SK-N-SH (cell line): ENCODE data around the gene PLEKHA4. TPM values are rescaled to one million over a fixed set of nuclear protein-coding genes. Genes with fewer than 3 reads are reported as not detected.

Experiments used
- CTCF ChIA-PET: fragments of 300-600, 350-600 bp; formaldehyde crosslinking; extraction: SDS; loops from one replicate; lab custom pipeline; 2021; lab: Yijun Ruan, JAX
- POLR2A ChIA-PET: fragments of 350-600 bp; sonication (Branson Sonifier 250); formaldehyde crosslinking; extraction: SDS; loops from one replicate; lab custom pipeline; 2020; ENCODE audit warnings: antibody characterized with exemption, inconsistent platforms; lab: Yijun Ruan, JAX
- DNase-seq: peaks from one replicate; pipeline ENCODE4 v3.0.0; 2012
- H2AFZ ChIP-seq: fragments of 200-600 bp; sonication (generic); 2 replicates; pipeline ENCODE4 v1.8.1; 2016; ENCODE audit warnings: antibody characterized with exemption, mild to moderate bottlenecking, low read depth
- H3F3A ChIP-seq: fragments of 200-600 bp; sonication (generic); replicated peaks from 2 replicates; pipeline ENCODE3; 2016; ENCODE audit warnings: antibody characterized with exemption, mild to moderate bottlenecking; ENCODE audit not compliant: insufficient read depth
- H3K27ac ChIP-seq, 2 experiments: fragments of 200-500 bp in 1 of 2; fragments of 200-600 bp in 1 of 2; sonication (Bioruptor generic) in 1 of 2; sonication (generic), shearing (Covaris generic) in 1 of 2; 2 replicates each; pipeline versions ENCODE4 v1.5.1 to v1.6.1; 2014 to 2016; ENCODE audit warnings: low read depth in 2 of 2, inconsistent platforms in 1 of 2, low read length in 1 of 2, mild to moderate bottlenecking in 1 of 2, mixed read lengths in 1 of 2
- H3K27me3 ChIP-seq: fragments of 200-600 bp; sonication (generic), shearing (Covaris generic); 2 replicates; pipeline ENCODE4 v1.6.1; 2016; ENCODE audit warnings: mixed run types; ENCODE audit not compliant: insufficient read depth
- H3K36me3 ChIP-seq, 2 experiments: fragments of 200-500 bp in 1 of 2; fragments of 200-600 bp in 1 of 2; sonication (Bioruptor generic) in 1 of 2; sonication (generic) in 1 of 2; replicated peaks in 1 of 2; 2 replicates each; pipeline versions ENCODE3 to v1.5.1; 2014 to 2016; ENCODE audit warnings: low read length in 1 of 2, mild to moderate bottlenecking in 1 of 2; ENCODE audit not compliant: insufficient read depth in 2 of 2, control insufficient read depth in 1 of 2
- H3K4me1 ChIP-seq, 2 experiments: fragments of 200-500 bp in 1 of 2; fragments of 200-600 bp in 1 of 2; sonication (Bioruptor generic) in 1 of 2; sonication (generic), shearing (Covaris generic) in 1 of 2; 2 replicates each; pipeline versions ENCODE4 v1.5.1 to v1.6.1; 2014 to 2016; ENCODE audit warnings: low read depth in 1 of 2, low read length in 1 of 2, mixed run types in 1 of 2; ENCODE audit not compliant: insufficient read depth in 2 of 2, control insufficient read depth in 1 of 2
- H3K4me2 ChIP-seq: fragments of 200-600 bp; sonication (generic), shearing (Covaris generic); 2 replicates; pipeline ENCODE4 v1.6.1; 2017; ENCODE audit warnings: mixed run types
- H3K4me3 ChIP-seq, 2 experiments: fragments of 200-500 bp in 1 of 2; fragments of 200-600 bp in 1 of 2; sonication (Bioruptor generic) in 1 of 2; sonication (generic), shearing (Covaris generic) in 1 of 2; 2 replicates each; pipeline versions ENCODE4 v1.5.1 to v1.8.1; 2014 to 2016; ENCODE audit warnings: low read depth in 2 of 2, inconsistent platforms in 1 of 2, low read length in 1 of 2, mild to moderate bottlenecking in 1 of 2, mixed read lengths in 1 of 2, moderate library complexity in 1 of 2
- H3K79me2 ChIP-seq: fragments of 200-600 bp; sonication (generic); 2 replicates; pipeline ENCODE4 v1.8.1; 2017; ENCODE audit warnings: mild to moderate bottlenecking; ENCODE audit not compliant: insufficient read depth
- H3K9ac ChIP-seq: fragments of 200-600 bp; sonication (generic); 2 replicates; pipeline ENCODE4 v1.6.1; 2017; ENCODE audit warnings: mixed run types
- H3K9me2 ChIP-seq: fragments of 200-600 bp; sonication (generic); 2 replicates; pipeline ENCODE4 v1.6.1; 2017; ENCODE audit warnings: mixed run types
- H3K9me3 ChIP-seq: fragments of 200-600 bp; sonication (generic); 2 replicates; pipeline ENCODE4 v1.6.1; 2017; ENCODE audit warnings: mixed run types, mild to moderate bottlenecking, moderate library complexity
- H4K20me1 ChIP-seq: fragments of 200-600 bp; sonication (generic); 2 replicates; pipeline ENCODE4 v1.6.1; 2017; ENCODE audit warnings: mild to moderate bottlenecking, mixed run types; ENCODE audit not compliant: insufficient read depth
- ELF1 ChIP-seq: IDR thresholded peaks from 2 replicates; pipeline ENCODE4 v1.4.0; 2012
- FOSL2 ChIP-seq: IDR thresholded peaks from 2 replicates; pipeline ENCODE4 v1.4.0; 2012; ENCODE audit warnings: low read depth, mild to moderate bottlenecking, moderate library complexity, borderline replicate concordance
- FOXJ3 ChIP-seq: sonication (generic); formaldehyde crosslinking; IDR thresholded peaks from 2 replicates; pipeline ENCODE4 v1.5.1; 2020; ENCODE audit warnings: mild to moderate bottlenecking, missing genetic modification reagents
- FOXM1 ChIP-seq: IDR thresholded peaks from 2 replicates; pipeline ENCODE4 v1.4.0; 2012; ENCODE audit warnings: low read depth, mild to moderate bottlenecking
- GATA2 ChIP-seq: sonication (generic); formaldehyde crosslinking; IDR thresholded peaks from 2 replicates; pipeline ENCODE4 v1.5.0; 2020; ENCODE audit warnings: mild to moderate bottlenecking, missing genetic modification reagents
- JUND ChIP-seq: IDR thresholded peaks from 2 replicates; pipeline ENCODE4 v1.4.0; 2012
- MEF2A ChIP-seq: IDR thresholded peaks from 2 replicates; pipeline ENCODE4 v1.4.0; 2012; ENCODE audit warnings: low read depth, borderline replicate concordance
- NRF1 ChIP-seq: IDR thresholded peaks from 2 replicates; pipeline ENCODE4 v1.6.1; 2012; ENCODE audit warnings: low read depth, mild to moderate bottlenecking, low read length
- RAD21 ChIP-seq: IDR thresholded peaks from 2 replicates; pipeline ENCODE4 v1.6.1; 2012; ENCODE audit warnings: mild to moderate bottlenecking, low read length
- SMC3 ChIP-seq: IDR thresholded peaks from 2 replicates; pipeline ENCODE4 v1.6.1; 2012; ENCODE audit warnings: low read depth, low read length, improper control_type of control experiment
- TAF1 ChIP-seq: IDR thresholded peaks from 2 replicates; pipeline ENCODE4 v1.6.1; 2012; ENCODE audit warnings: low read depth, mild to moderate bottlenecking, low read length, moderate library complexity, borderline replicate concordance
- TEAD4 ChIP-seq: IDR thresholded peaks from 2 replicates; pipeline ENCODE4 v1.4.0; 2012; ENCODE audit warnings: mild to moderate bottlenecking, borderline replicate concordance; ENCODE audit not compliant: insufficient read depth
- YY1 ChIP-seq: IDR thresholded peaks from 2 replicates; pipeline ENCODE4 v1.4.0; 2012; ENCODE audit warnings: low read depth, mild to moderate bottlenecking
- WGBS: methylation state at CpG from one replicate; pipeline ENCODE4 v1.1.6; 2017; ENCODE audit warnings: low lambda C conversion rate; 5-methylcytosine and 5-hydroxymethylcytosine counted together
- polyA plus RNA-seq, 3 experiments: library from polyadenylated mRNA; depleted of rRNA; stranded (reverse); fragments of >200 nt; gene quantifications; 2 replicates each; pipeline ENCODE4 v1.2.3, GENCODE V29; 2012
- TF ChIP-seq, protein P1 (sequence below): IDR thresholded peaks from 2 replicates; pipeline ENCODE4 v1.4.0; 2012; ENCODE audit warnings: low read depth
- TF ChIP-seq, protein P2 (sequence below): IDR thresholded peaks from 2 replicates; pipeline ENCODE4; 2012
- TF ChIP-seq, protein P3 (sequence below): fragments of 150-350 bp; IDR thresholded peaks from 2 replicates; pipeline ENCODE4 v1.6.1; 2017; ENCODE audit warnings: antibody characterized with exemption, low read length, low read depth, borderline replicate concordance

PLEKHA4 gene
- polyA plus RNA-seq, 1 of the 3 experiments (the other 2 are of a cell fraction) = 5.6 TPM

DNA sequence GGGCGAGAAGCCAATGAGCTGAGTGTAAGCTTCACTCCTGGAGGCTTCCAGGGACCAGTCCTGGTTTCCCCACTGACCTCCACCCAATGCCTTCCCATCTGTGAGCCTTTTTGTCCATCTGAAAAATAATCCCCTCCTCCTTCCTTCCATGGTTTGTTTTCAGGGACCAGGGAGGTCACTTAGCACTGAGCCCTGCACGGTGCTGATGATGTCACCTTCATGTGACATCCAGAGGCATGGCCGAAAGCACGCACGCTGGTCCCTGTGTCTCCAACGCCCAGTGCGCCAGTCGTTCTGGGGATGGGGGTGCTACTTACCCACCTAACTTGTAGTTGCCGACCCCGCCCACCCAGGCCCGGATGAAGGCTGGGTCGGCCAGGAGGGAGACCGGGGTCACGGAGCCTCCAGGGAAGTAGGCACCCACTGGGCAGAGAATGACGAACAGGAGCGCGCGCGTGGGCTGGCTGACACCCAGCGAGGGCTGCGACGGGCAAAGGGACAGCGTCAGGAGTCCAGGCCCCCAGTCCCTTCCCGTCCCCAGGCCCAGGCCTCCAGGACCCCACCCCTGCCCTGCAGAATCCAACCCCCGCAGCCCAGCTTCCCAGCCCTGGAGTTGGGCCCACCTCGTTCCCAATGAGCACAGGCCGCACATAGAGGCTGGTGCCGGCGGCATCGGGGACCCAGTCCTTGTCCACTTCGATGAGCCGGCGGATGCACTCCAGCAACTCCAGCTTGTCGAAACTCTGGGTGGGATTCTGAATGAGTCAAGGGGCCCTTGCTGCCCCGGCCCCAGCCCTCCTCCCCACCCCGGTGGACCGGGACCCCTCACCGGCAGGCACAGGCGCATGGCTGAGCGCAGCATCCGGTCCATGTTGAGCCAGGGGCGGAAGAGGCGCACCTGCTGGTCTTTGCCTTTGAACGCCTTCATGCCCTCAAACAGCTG, 68.8 kb downstream of the PLEKHA4 start:
- Histone ChIP-seq H3K27ac (no peak overlapping the region), H3K4me2 (no peak overlapping the region), H3K79me2 (no peaks in the 10 kb centered on the region), H3K36me3 (peaks cover 0 to under 1% of the 10 kb centered on the region in 2 experiments), H3K4me1 (peaks cover 4 to 5% of the 10 kb centered on the region in 2 experiments; a peak in 1 of 4 replicates), H2AFZ (no peak overlapping the region), H3K4me3 (no peak overlapping the region), H3K9me3 (no peaks in the 10 kb centered on the region), H3F3A (peaks cover 5% of the 10 kb centered on the region), H3K9ac (no peak overlapping the region), H4K20me1 (no peaks in the 10 kb centered on the region), H3K9me2 (no peaks in the 10 kb centered on the region), H3K27me3 (no peaks in the 10 kb centered on the region)
- DNase-seq = no peak
- CTCF ChIA-PET = interaction anchor here (1.0 to 4.7 kb wide), 5 partner anchors 11 to 171 kb away, joined by 3 to 21 read pairs (median 7); partner anchors contain the start of gene HSD17B14
- 92% methylated on average over 25 of the region's 44 CpGs for WGBS
- TF ChIP-seq FOXM1 (no peak), TEAD4 (no peak), TAF1 (no peak), RAD21 (no peak), MEF2A (no peak), JUND (no peak), FOSL2 (no peak), YY1 (no peak), GATA2 (CRISPR knock-in tag) (no peak)
- TF ChIP-seq, protein P1, sequence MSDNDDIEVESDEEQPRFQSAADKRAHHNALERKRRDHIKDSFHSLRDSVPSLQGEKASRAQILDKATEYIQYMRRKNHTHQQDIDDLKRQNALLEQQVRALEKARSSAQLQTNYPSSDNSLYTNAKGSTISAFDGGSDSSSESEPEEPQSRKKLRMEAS = no peak
- TF ChIP-seq, protein P2, sequence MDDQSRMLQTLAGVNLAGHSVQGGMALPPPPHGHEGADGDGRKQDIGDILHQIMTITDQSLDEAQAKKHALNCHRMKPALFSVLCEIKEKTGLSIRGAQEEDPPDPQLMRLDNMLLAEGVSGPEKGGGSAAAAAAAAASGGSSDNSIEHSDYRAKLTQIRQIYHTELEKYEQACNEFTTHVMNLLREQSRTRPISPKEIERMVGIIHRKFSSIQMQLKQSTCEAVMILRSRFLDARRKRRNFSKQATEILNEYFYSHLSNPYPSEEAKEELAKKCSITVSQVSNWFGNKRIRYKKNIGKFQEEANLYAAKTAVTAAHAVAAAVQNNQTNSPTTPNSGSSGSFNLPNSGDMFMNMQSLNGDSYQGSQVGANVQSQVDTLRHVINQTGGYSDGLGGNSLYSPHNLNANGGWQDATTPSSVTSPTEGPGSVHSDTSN = no peak
- POLR2A ChIA-PET = no interaction called here

DNA sequence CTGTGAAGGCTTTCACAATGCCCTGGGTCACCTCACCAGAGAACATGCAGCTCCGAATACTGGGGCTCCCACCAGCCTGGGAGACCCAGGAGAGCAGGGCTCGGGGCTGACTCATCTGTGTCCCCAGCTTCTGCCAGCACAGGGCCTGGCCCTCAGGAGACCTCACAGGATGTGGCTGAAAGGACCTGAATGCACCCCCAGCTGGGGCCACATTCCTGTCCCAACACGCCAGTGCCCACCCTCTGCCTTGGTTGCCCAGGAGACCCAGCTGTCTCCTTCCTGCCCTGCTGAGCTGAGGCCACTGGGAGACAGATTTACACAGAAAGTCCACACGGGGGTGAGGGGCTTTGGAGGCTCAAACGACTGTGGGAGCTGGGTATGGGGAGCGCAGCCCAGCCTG, 69.5 kb downstream of the PLEKHA4 start:
- Histone ChIP-seq H3K79me2 (no peaks in the 10 kb centered on the region), H3K9ac (no peak overlapping the region), H3K9me2 (no peaks in the 10 kb centered on the region), H3K4me2 (no peak overlapping the region), H3K27ac (no peak overlapping the region), H4K20me1 (no peaks in the 10 kb centered on the region), H3K4me3 (no peak overlapping the region), H3K27me3 (no peaks in the 10 kb centered on the region), H3K36me3 (no peaks in the 10 kb centered on the region), H3F3A (peaks cover 5% of the 10 kb centered on the region), H2AFZ (no peak overlapping the region), H3K4me1 (peaks cover 5% of the 10 kb centered on the region in 2 experiments; a peak in 1 of 4 replicates), H3K9me3 (no peaks in the 10 kb centered on the region)
- TF ChIP-seq, protein P2 = no peak
- no peak for TF ChIP-seq SMC3
- no peak for TF ChIP-seq NRF1
- TF ChIP-seq, protein P3, sequence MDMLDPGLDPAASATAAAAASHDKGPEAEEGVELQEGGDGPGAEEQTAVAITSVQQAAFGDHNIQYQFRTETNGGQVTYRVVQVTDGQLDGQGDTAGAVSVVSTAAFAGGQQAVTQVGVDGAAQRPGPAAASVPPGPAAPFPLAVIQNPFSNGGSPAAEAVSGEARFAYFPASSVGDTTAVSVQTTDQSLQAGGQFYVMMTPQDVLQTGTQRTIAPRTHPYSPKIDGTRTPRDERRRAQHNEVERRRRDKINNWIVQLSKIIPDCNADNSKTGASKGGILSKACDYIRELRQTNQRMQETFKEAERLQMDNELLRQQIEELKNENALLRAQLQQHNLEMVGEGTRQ = no peak
- no peak for TF ChIP-seq ELF1
- TF ChIP-seq FOXJ3 (CRISPR knock-in tag) = no peak
- TF ChIP-seq GATA2 (CRISPR knock-in tag) = no peak
- ChIA-PET POLR2A (no interaction called here), CTCF (interaction anchor here (1.0 to 4.7 kb wide), 4 partner anchors 11 to 172 kb away, joined by 3 to 21 read pairs (median 5); no protein-coding TSS in a partner anchor)
- 75% methylated on average over 4 of the region's 6 CpGs for WGBS
- peak; percentile 19 for DNase-seq
